ENCODE results near the gene DCTN5.
"Not testable (repeated sequence)": the region's sequence is repeated elsewhere in the genome, so short reads cannot be mapped to it uniquely, and the experiment has no call there.

The DCTN5 gene

GRCh38 chr16:23694644-23695373, 53.5 kb downstream of the DCTN5 start:
- DNase-seq, result no peak

- DNase-seq, result no peak
These were observed 54.5 kb downstream of the DCTN5 start for GRCh38 chr16:23695756-23696155.

- DNase-seq, result no peak
These were observed 57.8 kb downstream of the DCTN5 start for GRCh38 chr16:23699100-23699499.

- no peak for DNase-seq
These were observed 58.8 kb downstream of the DCTN5 start for GRCh38 chr16:23700093-23700492.

- no peak for DNase-seq
These were observed 59.2 kb downstream of the DCTN5 start for GRCh38 chr16:23700509-23700908.

GRCh38 chr16:23701045-23701444, 59.8 kb downstream of the DCTN5 start:
- no peak for DNase-seq

- no peak for DNase-seq
These were observed 61.7 kb downstream of the DCTN5 start for GRCh38 chr16:23702951-23703350.

- no peak for DNase-seq
These were observed 63.7 kb downstream of the DCTN5 start for GRCh38 chr16:23704772-23705516.

- DNase-seq, result no peak
These were observed 64.2 kb downstream of the DCTN5 start for GRCh38 chr16:23705517-23705902.

GRCh38 chr16:23706439-23706838, 65.2 kb downstream of the DCTN5 start:
- DNase-seq, result no peak

GRCh38 chr16:23709536-23709935, 68.3 kb downstream of the DCTN5 start:
- DNase-seq, result no peak

- no peak for DNase-seq
These were observed 68.7 kb downstream of the DCTN5 start for GRCh38 chr16:23710008-23710407.

GRCh38 chr16:23710504-23710903, 69.2 kb downstream of the DCTN5 start:
- no peak for DNase-seq

- no peak for DNase-seq
These were observed 70.5 kb downstream of the DCTN5 start for GRCh38 chr16:23711785-23712184.

- no peak for DNase-seq
These were observed 71.7 kb downstream of the DCTN5 start, which contains the start of gene ERN2 for GRCh38 chr16:23712976-23713375. Gene ERN2 (minus strand): TSS chr16:23713222. CDS start chr16:23713187, 35 bp downstream.

GRCh38 chr16:23716484-23716883, 75.2 kb downstream of the DCTN5 start:
- DNase-seq, result no peak

GRCh38 chr16:23722613-23723240, 81.5 kb downstream of the DCTN5 start:
- not testable (repeated sequence) for DNase-seq

- DNase-seq, result no peak
These were observed 83.0 kb downstream of the DCTN5 start for GRCh38 chr16:23724096-23724784.

GRCh38 chr16:23724785-23725131, 83.5 kb downstream of the DCTN5 start:
- DNase-seq, result no peak

- no peak for DNase-seq
These were observed 85.4 kb downstream of the DCTN5 start for GRCh38 chr16:23726710-23727109.
